Left ventricle myocardium superior (tissue), 1 donor: ENCODE results near the gene IL9. TPM values are rescaled to one million over a fixed set of nuclear protein-coding genes. Genes with fewer than 3 reads are reported as not detected.
A peak's percentile ranks its signal among the peaks of the same experiment; 100 is the strongest.

Source experiments
- ATAC-seq: fragments of 200-7000 bp; cut with Tn5 transposase; one replicate; pipeline ENCODE4 v1.9.1; 2020; ENCODE audit warnings: mild to moderate bottlenecking, moderate library complexity
- DNase-seq: peaks from one replicate; pipeline ENCODE4 v3.0.0-alpha.2; 2020
- intact Hi-C: fragments of 100-400 bp; cut with micrococcal nuclease; formaldehyde crosslinking; loops from one replicate; pipeline ENCODE4 v1.11.0; 2022
- total RNA-seq: library from RNA; stranded (reverse); fragmentation: NEBNext Ultra II Directional; extraction: Animal tissue kit (Norgen Biotek cat#: 25700); gene quantifications from one replicate; pipeline ENCODE4 v1.2.1, GENCODE V29; 2021
- donor health status: DM: no; HTN: yes; CAD: no; lungs with severe emphysema.

IL9 gene
- total RNA-seq, 1 donor from 2014 or later, result not detected

DNA sequence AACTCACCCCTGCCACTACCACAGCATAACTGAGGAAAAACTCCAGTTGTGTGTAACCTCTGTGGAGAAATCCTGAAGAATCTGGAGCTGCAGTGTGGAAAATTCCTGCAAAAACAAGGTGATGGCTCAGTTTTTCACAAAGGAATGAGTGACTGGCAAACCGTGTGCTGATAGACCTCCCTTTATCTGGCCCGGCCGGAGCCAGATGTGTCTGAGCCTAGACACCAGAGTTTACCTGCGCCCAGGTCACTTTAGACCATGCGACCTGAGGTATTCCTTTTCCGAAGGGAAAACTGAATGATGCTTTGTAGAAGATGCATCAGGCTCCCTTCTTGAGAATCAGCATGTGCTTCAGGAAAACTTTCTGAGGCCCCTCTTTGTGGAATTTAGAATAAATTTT, 45.0 kb downstream of the IL9 start:
- intact Hi-C loops, result no loop called here
- DNase-seq (no peak), ATAC-seq (no peak)

DNA sequence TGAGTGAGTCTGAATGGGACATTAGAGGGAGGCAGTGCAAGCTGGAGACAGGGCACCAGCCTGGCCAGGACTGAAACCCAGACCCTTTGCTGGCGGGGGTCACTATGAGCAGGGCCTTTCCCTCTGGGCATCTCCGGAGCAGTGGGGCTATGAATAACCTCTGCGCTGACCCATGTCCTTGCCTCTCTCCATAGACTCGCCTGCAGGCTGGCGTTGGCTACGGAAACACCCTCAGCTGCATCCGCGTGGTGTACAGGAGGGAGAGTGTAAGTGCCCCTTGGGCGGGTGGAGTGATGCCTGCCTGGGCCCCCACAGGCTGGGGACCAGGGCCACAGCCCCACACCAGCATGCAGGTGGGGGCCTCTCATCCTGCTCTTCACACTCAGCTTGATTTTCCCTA, 45.4 kb downstream of the IL9 start:
- DNase-seq (no peak), ATAC-seq (no peak)
- intact Hi-C loops, result no loop called here

DNA sequence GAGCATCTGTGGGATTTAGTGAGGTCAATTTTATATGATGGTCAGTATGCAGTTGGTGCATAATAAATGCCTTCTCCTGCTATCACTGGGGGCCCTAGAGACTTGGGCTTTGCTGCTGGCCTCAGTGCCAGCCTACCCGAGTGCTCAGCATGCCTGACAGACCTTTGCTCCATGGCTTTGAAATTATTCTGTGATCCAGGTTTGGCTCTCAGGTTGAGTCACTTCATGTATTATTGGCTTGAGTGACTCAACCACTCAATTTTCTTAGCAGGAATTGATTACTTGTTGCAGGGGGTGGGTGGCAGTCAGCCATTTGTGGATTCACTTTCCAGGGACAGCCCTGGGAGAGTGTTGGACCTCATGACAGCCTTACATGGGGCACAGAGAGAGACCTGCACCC, 47.7 kb downstream of the IL9 start:
- intact Hi-C loops, result no loop called here
- ATAC-seq, result no peak
- no peak for DNase-seq

DNA sequence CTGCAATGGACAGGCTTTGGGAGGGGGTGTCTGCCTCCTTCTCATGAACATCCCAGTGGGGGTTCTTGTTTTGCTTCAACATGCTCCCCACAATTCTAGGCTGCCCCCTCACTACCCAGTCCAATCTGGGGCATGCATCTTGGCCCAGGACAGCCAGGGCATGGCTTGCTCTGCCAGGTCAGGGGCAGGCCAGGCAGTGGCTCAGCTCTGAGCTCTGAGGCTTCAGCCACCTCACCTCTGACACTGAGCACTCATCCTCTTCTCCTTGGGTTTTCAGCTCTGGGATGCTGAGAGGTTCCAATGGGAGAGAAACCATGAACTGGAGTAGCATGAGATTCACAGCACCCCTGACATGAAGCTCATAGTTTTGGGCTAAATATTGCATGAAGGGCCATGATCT, 49.3 kb downstream of the IL9 start:
- ATAC-seq, result no peak
- no peak for DNase-seq
- intact Hi-C loops, result no loop called here

DNA sequence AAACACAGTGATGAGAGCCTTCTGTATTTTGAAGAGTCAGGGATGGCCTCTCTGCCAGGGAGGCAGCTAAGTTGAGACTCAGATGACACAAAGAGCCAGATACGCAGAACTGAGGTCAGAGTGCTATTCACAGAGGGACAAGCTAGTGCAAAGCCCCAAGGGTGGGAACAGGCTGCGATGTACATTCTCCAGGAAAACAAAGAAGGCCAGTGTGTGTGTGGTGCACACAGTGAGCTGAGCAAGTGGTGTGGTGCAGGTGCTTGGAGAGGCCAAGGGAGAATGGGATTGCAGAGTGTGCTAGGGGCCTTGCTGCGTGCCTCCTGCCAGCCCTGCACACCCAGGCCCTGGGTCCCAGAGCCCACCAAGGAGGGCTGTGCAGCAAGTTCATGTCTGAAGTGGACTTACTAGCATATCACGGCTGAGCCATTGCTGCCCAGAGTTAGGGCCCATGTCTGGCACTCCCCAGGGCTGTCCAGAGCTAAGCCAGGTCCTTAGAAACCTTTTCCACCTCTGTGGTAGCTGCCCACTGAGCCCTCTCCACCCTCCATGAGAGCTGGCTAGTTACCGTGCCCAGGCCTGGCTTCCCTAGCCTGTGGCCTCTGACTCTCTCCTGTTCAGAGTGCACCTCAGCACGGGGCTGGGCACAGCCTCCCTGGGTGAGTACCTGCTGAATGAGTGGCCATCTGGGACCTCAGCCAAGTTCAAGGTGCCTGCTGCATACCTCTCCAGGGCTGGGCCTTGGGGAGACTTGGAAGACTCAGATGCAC, 51.9 kb downstream of the IL9 start:
- DNase-seq (no peak), ATAC-seq (no peak)
- intact Hi-C loops, result no loop called here

DNA sequence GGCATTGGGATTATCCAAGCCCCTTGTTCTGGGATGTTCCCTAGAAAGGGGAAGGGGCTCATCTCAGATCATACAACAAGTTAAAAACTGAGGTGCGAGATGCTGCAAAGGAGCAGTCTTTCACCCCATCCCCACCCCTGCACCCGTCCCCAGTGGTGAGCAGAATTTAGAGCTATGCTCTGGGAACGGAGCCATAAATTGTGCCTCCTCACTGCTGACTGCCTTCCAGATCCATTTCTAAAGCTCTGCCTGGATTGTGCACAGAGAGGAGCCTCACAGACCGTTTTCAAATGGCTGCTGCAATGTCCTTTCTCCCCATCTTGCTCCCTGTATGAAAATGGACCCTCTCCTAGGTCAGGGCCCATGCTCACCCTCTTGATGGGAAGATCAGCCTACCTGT, 52.9 kb downstream of the IL9 start:
- ATAC-seq, result peak; percentile 74
- DNase-seq, result no peak

More for the DNA sequence above, 52.9 kb downstream of the IL9 start:
- intact Hi-C loops, result no loop called here

Other genes with a start within 250 kb of the IL9 start
- gene SLC25A48, start 61.2 kb downstream of the IL9 start, total RNA-seq, result 0.40 TPM
- not detected for gene LECT2, start 59.1 kb upstream of the IL9 start, total RNA-seq
- 47.6 TPM for gene TGFBI, start 133.1 kb upstream of the IL9 start, total RNA-seq
- 41.7 TPM for gene SMAD5, start 237.0 kb upstream of the IL9 start, total RNA-seq